OCI-LY1 (cell line): ENCODE measurements around the gene C19orf25.

Experiments used
- CTCF ChIP-seq: fragments of 200-600 bp; sonication (generic), shearing (Covaris generic); IDR thresholded peaks from 2 replicates; pipeline ENCODE4 v1.5.1; 2017; ENCODE audit warnings: mild to moderate bottlenecking, antibody characterized with exemption, low read length, moderate library complexity, mixed read lengths
- EZH2 ChIP-seq: fragments of 200-600 bp; sonication (generic), shearing (Covaris generic); IDR thresholded peaks from 2 replicates; pipeline ENCODE4 v1.8.0; 2017; ENCODE audit warnings: borderline replicate concordance, mixed run types, mild to moderate bottlenecking, antibody characterized with exemption, low read length, moderate library complexity, mixed read lengths

GRCh38 chr19:1424192-1424955 is 54.6 kb downstream of the C19orf25 start:
- TF ChIP-seq CTCF (no peak), EZH2 (no peak)
